ENCODE results near the gene SV2A. TPM values are rescaled to one million over a fixed set of nuclear protein-coding genes. Genes with fewer than 3 reads are reported as not detected.

SV2A gene
- total RNA-seq, 1 experiment from 2014 or later = 47.1 TPM

DNA sequence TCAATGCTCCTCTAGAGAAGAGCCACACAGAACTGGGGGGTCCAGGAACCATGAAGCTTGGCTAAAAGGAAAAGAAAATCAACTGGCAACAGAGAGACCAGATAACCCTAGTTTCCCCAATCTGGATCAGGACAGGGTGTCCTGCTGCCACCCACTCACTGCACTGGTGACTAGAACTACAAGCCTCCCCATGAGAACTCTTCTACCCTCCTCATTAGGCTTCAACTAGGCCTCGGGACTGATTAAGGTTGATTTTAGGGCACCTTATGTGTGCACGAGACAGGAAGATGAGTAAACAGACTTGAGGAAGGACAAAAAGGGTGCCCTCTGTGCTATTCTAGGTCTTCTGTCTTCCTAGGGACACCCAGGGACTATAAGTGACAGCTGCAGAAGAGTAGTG lies 12.2 kb upstream of the SV2A start (continued):
- TF ChIP-seq HMGXB4 (CRISPR knock-in tag; IDR thresholded peaks at IDR 0.05) = no peak
- no peak for TF ChIP-seq GTF2I (CRISPR knock-in tag; conservative IDR thresholded peaks at IDR 0.05)
- TF ChIP-seq ZNF416 (CRISPR knock-in tag; IDR thresholded peaks at IDR 0.05) = no peak

GRCh38 chr1:149928401-149928724 lies 10.7 kb upstream of the SV2A start:
- Mint-ChIP-seq H3K27me3 (ENCODE audit: low read depth) (no peaks in the 10 kb centered on the region), H3K4me3 (peak overlapping the region; percentile 100), H3K36me3 (peaks cover 35% of the 10 kb centered on the region), H3K4me1 (peaks cover 24% of the 10 kb centered on the region), H3K9me3 (no peaks in the 10 kb centered on the region), H3K27ac (peak overlapping the region; percentile 99)
- POLR2A ChIA-PET = interaction anchor here (0.6 to 2.5 kb wide), 10 partner anchors 9 to 435 kb away, joined by 3 to 28 read pairs (median 6); partner anchors contain the start of genes MTMR11 and RPRD2
- TF ChIP-seq USF1 (CRISPR knock-in tag; IDR thresholded peaks at IDR 0.05) = no peak
- no peak for TF ChIP-seq TEAD4 (CRISPR knock-in tag; IDR thresholded peaks at IDR 0.05)
- TF ChIP-seq, protein P1, sequence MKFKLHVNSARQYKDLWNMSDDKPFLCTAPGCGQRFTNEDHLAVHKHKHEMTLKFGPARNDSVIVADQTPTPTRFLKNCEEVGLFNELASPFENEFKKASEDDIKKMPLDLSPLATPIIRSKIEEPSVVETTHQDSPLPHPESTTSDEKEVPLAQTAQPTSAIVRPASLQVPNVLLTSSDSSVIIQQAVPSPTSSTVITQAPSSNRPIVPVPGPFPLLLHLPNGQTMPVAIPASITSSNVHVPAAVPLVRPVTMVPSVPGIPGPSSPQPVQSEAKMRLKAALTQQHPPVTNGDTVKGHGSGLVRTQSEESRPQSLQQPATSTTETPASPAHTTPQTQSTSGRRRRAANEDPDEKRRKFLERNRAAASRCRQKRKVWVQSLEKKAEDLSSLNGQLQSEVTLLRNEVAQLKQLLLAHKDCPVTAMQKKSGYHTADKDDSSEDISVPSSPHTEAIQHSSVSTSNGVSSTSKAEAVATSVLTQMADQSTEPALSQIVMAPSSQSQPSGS (CRISPR knock-in tag; IDR thresholded peaks at IDR 0.05; ENCODE audit: borderline replicate concordance, low read depth) = no peak
- TF ChIP-seq, protein P2, sequence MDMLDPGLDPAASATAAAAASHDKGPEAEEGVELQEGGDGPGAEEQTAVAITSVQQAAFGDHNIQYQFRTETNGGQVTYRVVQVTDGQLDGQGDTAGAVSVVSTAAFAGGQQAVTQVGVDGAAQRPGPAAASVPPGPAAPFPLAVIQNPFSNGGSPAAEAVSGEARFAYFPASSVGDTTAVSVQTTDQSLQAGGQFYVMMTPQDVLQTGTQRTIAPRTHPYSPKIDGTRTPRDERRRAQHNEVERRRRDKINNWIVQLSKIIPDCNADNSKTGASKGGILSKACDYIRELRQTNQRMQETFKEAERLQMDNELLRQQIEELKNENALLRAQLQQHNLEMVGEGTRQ (CRISPR knock-in tag; IDR thresholded peaks at IDR 0.05) = no peak
- no peak for TF ChIP-seq FOXP1 (CRISPR knock-in tag; IDR thresholded peaks at IDR 0.05; ENCODE audit: borderline replicate concordance)
- no peak for TF ChIP-seq E2F1 (CRISPR knock-in tag; IDR thresholded peaks at IDR 0.05)
- no peak for TF ChIP-seq FOXK1 (CRISPR knock-in tag; IDR thresholded peaks at IDR 0.05)
- no peak for TF ChIP-seq AFF4 (CRISPR knock-in tag; IDR thresholded peaks at IDR 0.05; ENCODE audit: borderline replicate concordance)
- TF ChIP-seq ERG (CRISPR knock-in tag; IDR thresholded peaks at IDR 0.05) = no peak
- TF ChIP-seq KAT7 (CRISPR knock-in tag; IDR thresholded peaks at IDR 0.05; ENCODE audit: borderline replicate concordance) = no peak
- no peak for TF ChIP-seq ZNF671 (CRISPR knock-in tag; IDR thresholded peaks at IDR 0.05)
- TF ChIP-seq ZNF512 (CRISPR knock-in tag; IDR thresholded peaks at IDR 0.05; ENCODE audit: borderline replicate concordance) = no peak
- no peak for DNase-seq (ENCODE audit: low spot score)
- CTCF ChIA-PET = interaction anchor here (0.9 to 1.3 kb wide), 5 partner anchors 9 to 259 kb away, joined by 3 to 7 read pairs (median 5); a partner anchor contains a TSS
- ATAC-seq = no peak
